ENCODE measurements around the gene CERS5. TPM values are rescaled to one million over a fixed set of nuclear protein-coding genes. Genes with fewer than 3 reads are reported as not detected.
"Not testable (repeated sequence)": the region's sequence is repeated elsewhere in the genome, so short reads cannot be mapped to it uniquely, and the experiment has no call there.

CERS5 gene
- total and polyA plus RNA-seq, 10 of the 15 experiments (the other 5 are each of a cell fraction or from before 2014, with no cell fraction given): 6.8 to 50.1 (median 31.8) TPM

- H4K20me1 ChIP-seq (ENCODE audit: control insufficient read depth, insufficient read depth); intact Hi-C loops (cut with micrococcal nuclease; ENCODE audit: unreplicated experiment): not testable (repeated sequence)
These were observed 19.2 kb downstream of the CERS5 start for GRCh38 chr12:50148011-50148410.

GRCh38 chr12:50147281-50147680 is 19.9 kb downstream of the CERS5 start:
- no peak for ATAC-seq
- Histone ChIP-seq H2AFZ (ENCODE audit: control insufficient read depth, low read depth, low read length) (no peak overlapping the region), H3K9me3 (replicated peaks; ENCODE audit: control insufficient read depth, insufficient read depth, low read length) (no peaks in the 10 kb centered on the region), H3K36me3 (ENCODE audit: control insufficient read depth in 2 of 2, insufficient read depth in 2 of 2, low read length in 1 of 2) (no peaks in the 10 kb centered on the region; a peak in 2 of 4 replicates), H3K27me3 (replicated peaks in 1 of 2; ENCODE audit: control insufficient read depth in 2 of 2, insufficient read depth in 2 of 2, low read length in 1 of 2) (no peaks in the 10 kb centered on the region), H3K9ac (ENCODE audit: control insufficient read depth, insufficient read depth, low read length) (no peak overlapping the region), H3K4me3 (no peak overlapping the region), H3K79me2 (ENCODE audit: control insufficient read depth, insufficient read depth, low read length) (no peaks in the 10 kb centered on the region; the same call in 1 of the 2 replicates), H3K4me1 (ENCODE audit: control insufficient read depth, insufficient read depth, low read length) (no peaks in the 10 kb centered on the region), H3K4me2 (ENCODE audit: control insufficient read depth, insufficient read depth) (no peak overlapping the region), H4K20me1 (ENCODE audit: control insufficient read depth, insufficient read depth) (no peaks in the 10 kb centered on the region), H3K27ac (ENCODE audit: control insufficient read depth, insufficient read depth) (no peak overlapping the region)
- BruUV-seq (replicated peaks): no TSS peak
- TF ChIP-seq PRDM15 (CRISPR knock-in tag; IDR thresholded peaks at IDR 0.05): no peak
- no peak for TF ChIP-seq POU2F2 (IDR thresholded peaks at IDR 0.05; ENCODE audit: borderline replicate concordance, low read depth, low read length)
- TF ChIP-seq ATF7 (IDR thresholded peaks at IDR 0.05; ENCODE audit: low read depth): no peak
- TF ChIP-seq RAD21 (IDR thresholded peaks at IDR 0.05; ENCODE audit: insufficient read depth, low read depth, low read length): no peak
- TF ChIP-seq SMAD1 (IDR thresholded peaks at IDR 0.05; ENCODE audit: low read depth, partially characterized antibody): no peak
- TF ChIP-seq STAT1 (conservative IDR thresholded peaks at IDR 0.05): no peak
- no peak for TF ChIP-seq EGR1 (IDR thresholded peaks at IDR 0.05; ENCODE audit: borderline replicate concordance in 1 of 2, low read depth in 2 of 2, low read length in 2 of 2)
- TF ChIP-seq RFX5 (IDR thresholded peaks at IDR 0.05; ENCODE audit: low read depth, low read length): no peak
- TF ChIP-seq RB1 (IDR thresholded peaks at IDR 0.05; ENCODE audit: borderline replicate concordance): no peak
- no peak for TF ChIP-seq BHLHE40 (IDR thresholded peaks at IDR 0.05; ENCODE audit: borderline replicate concordance in 1 of 2, low read depth in 2 of 2, low read length in 1 of 2)
- FAIRE-seq: no peak
- ChIA-PET POLR2A (interaction anchor here (0.6 to 1.5 kb wide), 4 partner anchors 14 to 394 kb away, joined by 3 to 4 read pairs (median 4); no protein-coding TSS in a partner anchor), SMC1A (ENCODE audit: uncharacterized antibody, unreplicated experiment) (interaction anchor here (1.4 to 2.8 kb wide), 3 partner anchors 9 to 137 kb away, joined by 3 to 12 read pairs (median 5); no protein-coding TSS in a partner anchor), RAD21 (ENCODE audit: unreplicated experiment) (no interaction called here), CTCF (interaction anchor here (0.6 to 2.3 kb wide), 6 partner anchors 15 to 167 kb away, joined by 3 to 8 read pairs (median 4); partner anchors contain the start of gene COX14)
- intact Hi-C loops (cut with micrococcal nuclease; ENCODE audit: unreplicated experiment) (no loop called here), in situ Hi-C loops (cut with MboI) (no loop called here)
- WGBS (ENCODE audit: insufficient coverage, insufficient replicate concordance, low lambda C conversion rate, missing lambda C conversion rate): 100% methylated on average over 3 of the region's 4 CpGs
- DNase-seq (ENCODE audit: low read depth, low spot score): no peak

More at GRCh38 chr12:50148011-50148410, 19.2 kb downstream of the CERS5 start:
- POLR2A ChIA-PET; H3K4me2 ChIP-seq (ENCODE audit: control insufficient read depth, insufficient read depth); H3K9me3 ChIP-seq (replicated peaks; ENCODE audit: control insufficient read depth, insufficient read depth, low read length); H3K36me3 ChIP-seq (ENCODE audit: control insufficient read depth in 2 of 2, insufficient read depth in 2 of 2, low read length in 1 of 2); H3K27me3 ChIP-seq (replicated peaks in 1 of 2; ENCODE audit: control insufficient read depth in 2 of 2, insufficient read depth in 2 of 2, low read length in 1 of 2); in situ Hi-C loops (cut with MboI); FAIRE-seq; H3K27ac ChIP-seq (ENCODE audit: control insufficient read depth, insufficient read depth); RAD21 ChIA-PET (ENCODE audit: unreplicated experiment); H3K4me3 ChIP-seq; H3K9ac ChIP-seq (ENCODE audit: control insufficient read depth, insufficient read depth, low read length); ATAC-seq; DNase-seq (ENCODE audit: low read depth, low spot score); BruUV-seq (replicated peaks); H2AFZ ChIP-seq (ENCODE audit: control insufficient read depth, low read depth, low read length); H3K79me2 ChIP-seq (ENCODE audit: control insufficient read depth, insufficient read depth, low read length); H3K4me1 ChIP-seq (ENCODE audit: control insufficient read depth, insufficient read depth, low read length): not testable (repeated sequence)
- WGBS (ENCODE audit: insufficient coverage, insufficient replicate concordance, low lambda C conversion rate, missing lambda C conversion rate): 85% methylated on average over 6 of the region's 6 CpGs
- ChIA-PET SMC1A (ENCODE audit: uncharacterized antibody, unreplicated experiment) (interaction anchor here (0.8 to 2.8 kb wide), 4 partner anchors 8 to 137 kb away, joined by 3 to 12 read pairs (median 4); no protein-coding TSS in a partner anchor), CTCF (interaction anchor here (0.7 kb wide), 1 partner anchor 167 kb away, joined by 3 read pairs; no protein-coding TSS in a partner anchor)
